AG04449 (cell line): ENCODE measurements around the gene PPARG.
"Not testable (repeated sequence)": the region's sequence is repeated elsewhere in the genome, so short reads cannot be mapped to it uniquely, and the experiment has no call there.

Source experiments
- CTCF ChIA-PET: fragments of 350-600 bp; formaldehyde crosslinking; extraction: SDS; loops from one replicate; lab custom pipeline; 2021; ENCODE audit warnings: antibody characterized with exemption; lab: Yijun Ruan, JAX
- POLR2A ChIA-PET: fragments of 400-600, 350-600 bp; formaldehyde crosslinking; extraction: SDS; loops from one replicate; lab custom pipeline; 2020; ENCODE audit warnings: antibody characterized with exemption, inconsistent platforms; lab: Yijun Ruan, JAX
- DNase-seq: peaks from one replicate; pipeline ENCODE4 v3.0.0-alpha.2; 2010; ENCODE audit warnings: low read depth, low spot score
- H3K4me3 ChIP-seq: 2 replicates; pipeline ENCODE4 v1.5.1; 2011; ENCODE audit warnings: low read depth, mild to moderate bottlenecking, control low read depth, low read length
- CTCF ChIP-seq: IDR thresholded peaks from one replicate; pipeline ENCODE4 v1.5.1; 2011; ENCODE audit warnings: mild to moderate bottlenecking, moderate library complexity, low read length, control low read depth, inconsistent platforms; ENCODE audit not compliant: insufficient read depth; ENCODE audit errors: missing control alignments

PPARG gene

GRCh38 chr3:12478326-12478725 is 189.5 kb downstream of the PPARG start:
- POLR2A ChIA-PET, result no interaction called here
- no peak for DNase-seq
- no peak overlapping the region for H3K4me3 ChIP-seq
- TF ChIP-seq CTCF, result no peak
- CTCF ChIA-PET, result interaction anchor here (0.7 to 19.5 kb wide), 10 partner anchors 9 to 1720 kb away, joined by 3 to 808 read pairs (median 14); no protein-coding TSS in a partner anchor

- H3K4me3 ChIP-seq, DNase-seq: not testable (repeated sequence)
- CTCF ChIA-PET, result interaction anchor here (0.6 to 19.5 kb wide), 49 partner anchors 9 to 1721 kb away, joined by 3 to 808 read pairs (median 5); partner anchors contain the start of gene TIMP4
- POLR2A ChIA-PET, result interaction anchor here (1.0 to 1.3 kb wide), 2 partner anchors 335 to 342 kb away, joined by 3 to 4 read pairs; no protein-coding TSS in a partner anchor
Observed at GRCh38 chr3:12479198-12479597, 190.3 kb downstream of the PPARG start.

GRCh38 chr3:12479919-12480427 is 191.1 kb downstream of the PPARG start:
- DNase-seq, result no peak
- POLR2A ChIA-PET, result interaction anchor here (1.0 to 1.3 kb wide), 2 partner anchors 336 to 342 kb away, joined by 3 to 4 read pairs; no protein-coding TSS in a partner anchor
- peak; percentile 61 for TF ChIP-seq CTCF

GRCh38 chr3:12483410-12483809 is 194.5 kb downstream of the PPARG start:
- CTCF ChIA-PET, result interaction anchor here (3.1 to 19.5 kb wide), 5 partner anchors 25 to 408 kb away, joined by 17 to 808 read pairs (median 31); no protein-coding TSS in a partner anchor
- POLR2A ChIA-PET, result no interaction called here
- TF ChIP-seq CTCF, result no peak
- no peak overlapping the region for H3K4me3 ChIP-seq
- DNase-seq, result no peak

More at GRCh38 chr3:12479919-12480427, 191.1 kb downstream of the PPARG start:
- CTCF ChIA-PET, result interaction anchor here (0.6 to 19.5 kb wide), 60 partner anchors 8 to 1722 kb away, joined by 3 to 808 read pairs (median 4); partner anchors contain the start of gene TIMP4
- no peak overlapping the region for H3K4me3 ChIP-seq

- POLR2A ChIA-PET, result no interaction called here
- DNase-seq, result no peak
Observed at GRCh38 chr3:12483872-12484197, 195.0 kb downstream of the PPARG start.

More at GRCh38 chr3:12483872-12484197, 195.0 kb downstream of the PPARG start:
- no peak for TF ChIP-seq CTCF
- CTCF ChIA-PET, result interaction anchor here (0.7 to 19.5 kb wide), 7 partner anchors 25 to 408 kb away, joined by 4 to 808 read pairs (median 21); no protein-coding TSS in a partner anchor
- H3K4me3 ChIP-seq, result peak overlapping the region; percentile 90
